ENCODE measurements around the gene H6PD.

Gene H6PD

DNA sequence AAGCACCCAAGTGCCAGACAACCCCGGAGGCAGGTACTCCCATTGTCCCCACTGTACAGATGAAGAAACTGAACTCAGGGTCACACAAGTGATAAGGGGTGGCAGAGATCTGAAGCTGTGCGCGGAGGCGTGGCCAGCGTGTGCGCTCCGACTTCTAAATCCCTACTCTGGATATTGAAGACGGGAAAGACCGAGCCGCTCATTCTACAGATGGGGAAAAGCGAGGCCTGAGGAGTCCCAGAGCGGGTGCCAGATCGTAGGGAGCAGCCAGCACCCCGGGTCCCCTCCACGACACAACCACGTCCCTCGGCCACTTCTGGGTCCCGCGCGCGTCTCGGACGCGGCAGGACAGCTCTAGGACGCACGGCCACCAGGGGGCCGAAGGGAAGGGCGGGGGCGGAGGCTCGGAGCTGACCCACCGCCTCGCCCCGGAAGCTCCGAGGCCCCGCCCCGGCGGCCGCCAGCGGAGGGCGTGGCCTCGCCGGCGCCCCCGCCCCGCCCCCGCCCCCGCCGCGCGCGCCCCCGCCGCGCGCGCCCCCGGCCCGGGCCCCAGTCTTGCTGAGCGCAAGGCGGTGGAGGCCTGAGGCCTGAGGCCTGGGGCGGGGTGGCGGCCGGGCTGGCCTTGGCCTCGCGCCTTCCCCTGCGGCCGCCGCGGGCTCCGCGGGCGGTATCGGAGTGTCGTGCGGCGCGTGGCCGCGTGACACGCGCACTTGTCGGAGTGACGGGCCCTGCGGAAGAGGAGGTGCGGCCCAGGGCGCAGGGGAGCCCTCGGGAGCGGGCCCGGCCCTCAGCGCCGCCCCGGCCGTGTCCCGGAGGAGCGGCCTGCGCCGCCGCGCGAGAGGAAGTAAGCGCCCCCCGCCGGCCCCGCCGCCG is at the start of gene H6PD:
Gene H6PD (plus strand): TSS at position 552 of the 873 bp plus-strand sequence. CDS start 10,161 bp downstream, outside the sequence.
- peak; percentile 79 to 93 for DNase-seq

GRCh38 chr1:9186082-9186859 is 48.3 kb upstream of the H6PD start:
- no peak for DNase-seq

- no peak for DNase-seq
Measured at GRCh38 chr1:9187004-9187403, 47.6 kb upstream of the H6PD start.

GRCh38 chr1:9190234-9190633 is 44.3 kb upstream of the H6PD start:
- DNase-seq, result no peak

DNA sequence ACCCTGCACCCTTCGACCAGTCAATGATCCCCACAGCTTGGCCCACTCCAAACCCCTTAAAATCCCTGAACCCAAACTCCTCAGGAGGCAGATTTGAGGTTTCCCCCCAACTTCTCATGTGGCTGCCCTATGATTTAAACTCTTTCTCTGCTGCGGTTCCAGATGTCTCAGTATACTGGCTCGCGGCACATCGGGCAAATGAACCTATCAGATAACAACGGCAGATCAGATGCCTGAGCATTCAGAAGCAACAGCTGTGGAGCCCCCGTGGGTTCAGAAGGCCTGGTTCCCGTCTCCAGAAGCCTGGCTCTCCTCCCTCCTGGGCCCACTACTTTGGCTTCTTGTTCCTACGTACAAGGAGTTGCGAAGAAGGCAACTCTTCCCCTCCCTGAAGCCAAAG is 43.3 kb upstream of the H6PD start:
- DNase-seq, result no peak

DNA sequence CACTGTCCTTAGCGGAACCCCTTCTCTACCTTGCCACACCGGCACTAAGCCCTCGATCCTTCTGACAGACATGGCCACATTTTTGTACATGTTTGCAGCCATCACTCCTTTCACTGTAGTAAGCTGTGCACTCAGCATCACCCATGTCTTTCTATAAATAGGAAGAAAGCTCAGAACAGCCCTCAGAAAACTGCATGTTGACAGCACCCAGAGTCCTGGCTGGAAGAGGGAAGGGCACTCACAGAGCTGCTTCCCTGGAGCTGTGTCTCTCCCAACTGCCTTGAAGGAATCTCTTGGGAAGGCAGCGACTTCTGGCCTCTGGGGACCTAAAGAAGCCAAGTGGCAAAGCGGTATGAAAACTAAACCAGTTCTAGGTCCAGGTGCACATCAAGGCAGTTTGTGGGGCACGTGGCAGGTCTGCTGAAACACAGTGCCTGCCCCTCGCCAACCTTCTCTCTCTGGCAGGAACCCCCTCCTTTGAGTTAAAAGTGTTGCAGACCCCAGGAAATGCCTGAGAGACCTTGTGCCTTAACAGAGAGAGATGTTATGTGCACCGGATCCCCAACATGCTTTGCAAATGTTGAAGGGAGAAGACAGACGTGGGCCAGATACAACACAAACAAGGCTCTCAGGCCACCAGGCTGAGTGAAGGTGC is 41.9 kb upstream of the H6PD start:
- DNase-seq, result no peak

GRCh38 chr1:9193233-9193625 is 41.3 kb upstream of the H6PD start:
- DNase-seq, result no peak

- peak in 1 of 2 donors; percentile 43 for DNase-seq
Measured at GRCh38 chr1:9194024-9194423, 40.5 kb upstream of the H6PD start.

- no peak for DNase-seq
Measured at GRCh38 chr1:9195651-9196050, 38.9 kb upstream of the H6PD start.

- peak; percentile 88 to 95 for DNase-seq
Measured at GRCh38 chr1:9196129-9197040, 38.2 kb upstream of the H6PD start.

DNA sequence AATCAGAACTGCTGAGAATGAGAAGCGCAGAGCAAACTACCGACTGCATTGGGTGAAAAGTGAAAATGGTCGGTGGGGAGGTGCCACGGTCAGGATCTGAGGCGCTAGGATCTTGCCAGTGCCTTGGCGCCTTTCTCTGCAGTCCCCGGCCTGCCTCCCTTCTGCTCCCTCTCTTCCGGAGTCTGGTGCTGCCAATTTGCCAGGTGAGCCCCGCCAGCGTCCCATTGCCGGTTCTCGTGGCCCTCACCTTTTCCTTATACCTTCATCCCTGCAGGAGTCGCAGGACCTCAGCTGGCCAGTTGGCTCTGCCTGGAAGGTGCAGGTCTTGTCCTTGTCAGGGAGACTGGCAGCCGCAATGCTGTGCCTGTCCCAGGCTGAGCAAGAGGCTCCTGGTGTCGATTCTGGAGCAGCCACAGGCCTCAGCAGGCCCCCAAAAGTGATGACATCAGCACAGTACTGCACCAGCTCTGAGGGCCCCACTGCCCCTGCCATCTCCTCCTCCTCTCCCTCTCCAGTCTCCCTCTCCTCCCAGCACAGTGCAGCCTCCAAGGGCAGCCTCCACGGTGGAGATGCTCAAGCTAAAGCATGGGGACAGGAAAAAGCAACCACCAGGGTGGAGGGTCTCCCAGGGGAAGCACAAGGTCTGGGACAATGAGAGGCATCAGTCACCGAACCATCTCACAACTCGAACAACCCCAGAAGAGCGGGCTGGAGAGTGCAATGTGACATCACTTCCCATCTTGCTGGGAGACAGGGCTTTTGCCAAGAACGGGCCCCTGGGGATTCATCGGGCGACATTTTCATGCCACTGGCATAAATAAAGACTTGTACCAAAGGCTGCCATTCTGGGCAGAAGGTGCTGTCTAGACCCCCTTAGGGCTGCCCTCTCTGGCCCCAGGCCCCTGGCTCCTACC is 37.1 kb upstream of the H6PD start:
- no peak for DNase-seq

DNA sequence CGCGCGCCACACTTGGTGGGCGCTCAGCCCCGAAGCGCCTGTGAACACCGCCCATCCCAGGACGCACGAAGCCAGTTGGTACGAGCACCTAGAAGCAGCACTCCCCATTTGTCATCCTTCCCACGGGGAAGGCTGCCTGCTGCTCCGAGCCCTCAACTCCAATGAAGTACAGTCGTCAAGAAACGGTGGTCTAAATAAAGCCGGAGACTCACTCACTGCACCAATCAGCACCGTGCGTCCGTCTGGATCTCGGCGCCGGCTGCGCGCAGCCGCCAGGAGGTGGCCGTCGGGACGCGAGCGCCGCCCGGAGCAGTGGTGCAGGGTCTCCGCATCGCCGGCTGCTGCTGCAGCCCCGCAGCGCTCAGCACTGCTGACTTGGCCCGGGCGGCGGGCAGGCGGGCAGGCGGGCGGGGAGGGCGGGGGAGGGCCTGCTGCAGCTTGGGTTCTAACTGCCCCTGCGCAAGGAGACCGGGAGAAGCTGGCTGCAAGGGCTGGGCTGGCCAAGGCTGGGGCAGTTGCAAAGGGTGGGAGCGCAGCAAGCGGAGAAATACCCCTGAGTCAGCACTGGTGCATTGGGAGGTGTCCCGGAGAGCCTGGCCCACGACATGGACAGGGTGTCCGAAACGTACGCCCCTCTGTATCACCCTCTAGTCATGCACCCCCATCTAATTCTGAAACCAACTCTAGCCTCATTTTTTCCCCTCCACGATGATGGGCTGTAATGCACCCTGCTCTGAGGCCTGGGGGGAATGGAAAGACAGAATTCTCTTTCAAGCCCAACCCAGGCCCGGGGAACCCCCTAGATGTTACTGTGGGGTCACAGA is 35.8 kb upstream of the H6PD start:
- no peak for DNase-seq

- DNase-seq, result no peak
Measured at GRCh38 chr1:9200441-9200840, 34.1 kb upstream of the H6PD start.

- DNase-seq, result peak; percentile 38 to 50
Measured at GRCh38 chr1:9201401-9202239, 33.0 kb upstream of the H6PD start.

GRCh38 chr1:9202240-9202870 is 32.2 kb upstream of the H6PD start:
- no peak for DNase-seq

- peak; percentile 55 to 58 for DNase-seq
Measured at GRCh38 chr1:9203511-9203982, 31.0 kb upstream of the H6PD start.

DNA sequence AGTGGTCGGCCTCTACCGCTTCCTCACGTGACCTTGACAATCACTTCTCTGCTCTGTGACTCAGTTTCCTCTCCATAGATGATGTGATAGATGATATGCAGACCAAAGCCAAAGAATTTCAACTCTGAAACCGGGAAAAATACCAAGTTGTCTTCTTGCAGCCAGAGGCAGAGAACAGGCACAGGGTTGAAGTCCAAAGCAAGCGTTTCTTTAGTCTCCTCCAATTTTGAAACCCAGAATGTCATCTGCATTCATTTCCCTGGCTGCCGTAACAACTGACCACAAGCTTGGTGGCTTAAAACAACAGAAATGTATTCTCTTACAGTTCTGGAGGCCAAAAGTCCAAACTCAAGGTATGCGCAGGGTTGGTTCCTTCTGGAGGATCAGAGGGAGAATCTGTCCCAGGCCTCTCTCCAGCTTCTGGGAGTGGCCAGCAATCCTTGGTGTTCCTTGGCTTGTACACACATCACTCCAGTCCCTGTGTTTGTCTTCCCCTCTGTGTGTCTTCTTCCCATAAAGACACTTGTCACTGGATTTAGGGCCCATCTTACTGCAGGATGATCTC is 30.3 kb upstream of the H6PD start:
- DNase-seq, result no peak

- DNase-seq, result peak; percentile 39 to 80
Measured at GRCh38 chr1:9207086-9207485, 27.5 kb upstream of the H6PD start.

Measured in inflammatory macrophage treated with lipopolysaccharide for 1 hour (primary cell).